Activated T-helper 9 cell treated with anti-CD3 and anti-CD28 coated beads, Interleukin-2, amount 50 U/mL, for 16 hours (primary cell): Measurements from ENCODE around the gene NBEA.

Experiments
- DNase-seq: peaks from one replicate; pipeline ENCODE4 v3.0.0-alpha.2; 2020; ENCODE audit warnings: low read depth

Gene NBEA

DNA sequence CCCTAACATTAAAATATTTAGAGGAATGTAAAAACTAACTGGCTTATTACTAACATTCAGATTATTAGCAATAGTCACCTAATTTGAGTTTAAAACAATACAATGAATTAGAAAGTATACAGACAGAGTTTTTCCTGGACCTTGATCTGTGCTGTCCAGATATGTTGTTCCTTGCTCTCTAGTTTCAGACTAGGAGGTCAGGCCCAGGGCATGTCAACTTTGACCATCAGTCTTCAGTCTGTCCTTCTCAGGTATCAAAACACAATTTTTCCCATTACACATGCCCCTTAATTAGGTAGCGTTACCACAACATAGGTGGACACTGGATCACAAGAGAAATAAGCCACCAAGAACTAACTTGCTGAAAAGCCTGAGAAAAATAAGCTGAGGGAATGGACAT, 337.4 kb downstream of the NBEA start:
- no peak for DNase-seq

GRCh38 chr13:35283856-35284255, 341.8 kb downstream of the NBEA start:
- no peak for DNase-seq

GRCh38 chr13:35285677-35286076, 343.6 kb downstream of the NBEA start:
- DNase-seq, result no peak

GRCh38 chr13:35292329-35292728, 350.3 kb downstream of the NBEA start:
- no peak for DNase-seq

DNA sequence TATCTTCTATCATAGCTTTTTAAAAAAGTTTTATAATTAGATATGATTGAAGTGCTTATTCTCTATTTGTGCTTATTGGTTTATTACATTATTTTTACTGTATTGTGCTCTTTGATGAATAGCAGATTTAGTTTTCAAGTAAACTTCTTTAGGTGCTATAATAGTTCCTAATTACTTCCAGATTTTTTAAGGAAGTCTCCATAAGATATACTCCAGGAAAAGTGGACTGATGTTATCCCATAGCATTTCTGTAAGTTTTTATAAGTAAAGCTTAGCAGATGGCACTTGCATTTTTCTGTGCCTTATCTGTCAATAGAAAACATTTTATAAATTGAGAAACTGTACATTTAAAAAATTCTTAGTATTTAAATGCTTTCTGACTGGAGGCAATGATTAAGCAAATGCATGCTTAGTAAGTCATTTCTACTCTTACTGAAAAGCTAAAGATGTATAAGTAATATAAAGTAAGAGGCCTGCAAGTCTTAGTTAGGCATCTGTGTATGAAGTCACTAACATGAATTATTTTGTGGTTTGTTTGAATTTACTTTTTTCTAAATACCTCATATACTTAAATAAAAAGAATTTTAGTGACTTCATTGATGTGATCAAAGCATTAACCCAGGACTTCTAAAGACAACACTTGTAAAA, 351.6 kb downstream of the NBEA start:
- no peak for DNase-seq

- DNase-seq, result no peak
These were observed 367.6 kb downstream of the NBEA start for GRCh38 chr13:35309706-35310105.

- no peak for DNase-seq
These were observed 390.1 kb downstream of the NBEA start for GRCh38 chr13:35332134-35332533.

DNA sequence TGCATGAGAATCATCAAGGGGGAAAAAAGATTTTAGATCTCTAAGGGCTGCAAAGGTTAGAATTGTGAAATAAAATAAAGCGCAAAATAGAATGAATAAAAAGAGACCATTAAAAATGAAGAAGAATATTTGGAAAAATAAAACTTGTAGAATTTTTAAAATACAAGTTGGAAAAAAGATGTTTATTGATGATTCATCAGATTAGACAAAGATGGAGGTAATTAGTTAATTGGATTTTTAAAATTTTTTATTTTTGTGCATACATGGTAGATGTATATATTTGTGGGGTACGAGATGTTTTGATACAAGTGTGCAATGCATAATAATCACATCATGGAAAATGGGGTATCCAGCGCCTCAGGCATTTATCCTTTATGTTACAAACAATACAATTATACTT, 391.1 kb downstream of the NBEA start:
- no peak for DNase-seq

GRCh38 chr13:35342440-35342839, 400.4 kb downstream of the NBEA start:
- no peak for DNase-seq

GRCh38 chr13:35343417-35343816, 401.3 kb downstream of the NBEA start:
- no peak for DNase-seq

DNA sequence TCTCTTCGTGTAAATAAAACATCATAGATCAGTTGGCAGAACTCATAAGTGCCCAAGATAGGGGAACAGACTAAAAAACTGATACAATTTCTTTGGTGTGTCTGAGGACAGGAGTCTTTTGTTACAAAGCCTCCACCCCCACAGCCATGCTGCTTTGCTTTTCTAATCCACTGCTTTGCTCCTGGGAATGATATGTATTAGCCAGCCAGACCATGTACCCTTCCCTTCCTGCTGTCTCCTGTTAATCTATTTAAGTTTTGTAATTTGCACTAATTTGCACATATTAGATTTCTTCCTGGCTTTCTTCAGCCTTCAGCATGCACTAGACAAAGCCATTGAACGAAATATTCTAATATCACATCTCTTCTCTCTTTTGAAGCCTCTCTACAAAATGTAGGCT, 403.9 kb downstream of the NBEA start:
- no peak for DNase-seq

DNA sequence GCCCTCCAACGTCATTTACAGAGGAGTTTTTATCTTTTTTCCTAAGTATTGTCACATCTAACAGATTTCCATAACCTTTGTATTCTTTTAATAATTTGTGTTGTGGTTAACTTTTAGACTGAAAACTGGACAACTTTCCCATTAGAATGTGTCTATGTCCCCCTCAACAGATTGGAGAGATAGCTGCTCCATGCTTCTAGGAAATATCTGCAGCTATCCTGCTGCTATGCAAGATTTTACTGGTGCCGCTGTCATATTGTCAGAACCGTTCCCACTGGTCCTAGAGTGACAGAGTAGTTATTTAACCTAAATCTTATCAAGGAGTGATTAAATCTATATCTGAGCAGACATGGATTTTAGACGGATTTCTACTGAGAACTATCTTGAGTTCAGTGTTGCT, 404.4 kb downstream of the NBEA start:
- DNase-seq, result no peak

GRCh38 chr13:35347679-35348205, 405.7 kb downstream of the NBEA start:
- no peak for DNase-seq

DNA sequence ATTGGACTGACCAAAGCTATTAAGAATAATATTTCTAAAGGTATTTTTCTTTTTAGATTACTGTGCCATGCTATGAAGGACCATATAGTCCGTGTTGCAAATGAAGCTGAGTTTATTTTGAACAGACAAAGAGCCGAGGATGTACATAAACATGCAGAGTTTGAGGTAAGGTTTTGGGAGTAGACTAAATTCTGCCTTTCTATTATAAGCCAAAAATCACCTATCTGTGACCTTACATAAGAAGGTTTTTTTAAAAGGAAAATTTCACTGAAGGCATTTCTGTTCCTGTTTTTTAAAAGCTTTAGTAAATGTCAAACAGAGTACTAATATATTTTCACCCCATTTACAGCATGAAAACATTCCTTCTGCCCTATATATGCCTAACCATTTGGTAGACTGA, 407.0 kb downstream of the NBEA start:
- no peak for DNase-seq

- DNase-seq, result no peak
These were observed 407.7 kb downstream of the NBEA start for GRCh38 chr13:35349673-35350278.

- no peak for DNase-seq
These were observed 412.2 kb downstream of the NBEA start for GRCh38 chr13:35354285-35354684.

GRCh38 chr13:35354882-35355281, 412.8 kb downstream of the NBEA start:
- DNase-seq, result no peak

GRCh38 chr13:35356572-35356971, 414.5 kb downstream of the NBEA start:
- DNase-seq, result no peak

DNA sequence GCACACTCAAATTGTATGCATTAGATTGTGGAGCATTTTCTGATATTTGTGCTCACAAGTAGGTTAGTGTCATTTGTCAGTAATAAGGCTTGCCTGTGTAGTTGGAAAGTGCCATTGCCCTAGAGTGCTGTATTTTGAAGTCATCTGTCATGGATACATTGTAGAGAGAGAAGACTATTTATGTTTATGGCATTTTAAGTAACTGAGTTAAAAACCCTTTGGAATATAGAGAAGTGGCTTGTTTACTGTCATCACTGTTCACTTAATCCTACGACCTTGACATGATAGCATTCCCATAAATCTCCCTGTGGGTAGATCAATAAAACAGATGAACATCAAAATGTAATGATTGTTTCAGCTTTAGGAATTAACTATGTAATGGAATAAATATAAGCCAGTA, 423.8 kb downstream of the NBEA start:
- no peak for DNase-seq

- no peak for DNase-seq
These were observed 425.5 kb downstream of the NBEA start for GRCh38 chr13:35367586-35367985.

GRCh38 chr13:35378939-35379338, 436.9 kb downstream of the NBEA start:
- no peak for DNase-seq

- no peak for DNase-seq
These were observed 437.6 kb downstream of the NBEA start for GRCh38 chr13:35379663-35380062.

GRCh38 chr13:35387682-35388250, 445.7 kb downstream of the NBEA start:
- no peak for DNase-seq
